ENCODE results near the gene PRAMEF33.
"Not testable (repeated sequence)": the region's sequence is repeated elsewhere in the genome, so short reads cannot be mapped to it uniquely, and the experiment has no call there.

The PRAMEF33 gene, protein sequence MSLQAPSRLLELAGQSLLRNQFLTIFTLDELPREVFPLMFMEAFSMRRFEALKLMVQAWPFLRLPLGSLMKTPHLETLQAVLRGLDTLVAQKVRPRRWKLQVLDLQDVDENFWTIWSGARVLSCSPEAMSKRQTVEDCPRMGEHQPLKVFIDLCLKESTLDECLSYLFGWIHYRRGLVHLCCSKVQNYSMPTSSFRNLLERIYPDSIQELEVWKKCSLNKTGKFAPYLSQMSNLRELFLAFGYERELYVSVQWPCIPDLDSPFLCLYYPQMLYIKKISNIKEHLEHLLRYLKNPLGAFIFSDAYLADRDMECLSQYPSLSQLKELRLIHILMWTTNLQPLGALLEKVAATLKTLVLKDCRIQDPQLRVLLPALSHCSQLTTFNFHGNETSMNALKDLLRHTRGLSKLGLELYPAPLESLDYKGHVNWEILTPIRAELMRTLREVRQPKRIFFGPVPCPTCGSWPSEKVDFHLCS

DNA sequence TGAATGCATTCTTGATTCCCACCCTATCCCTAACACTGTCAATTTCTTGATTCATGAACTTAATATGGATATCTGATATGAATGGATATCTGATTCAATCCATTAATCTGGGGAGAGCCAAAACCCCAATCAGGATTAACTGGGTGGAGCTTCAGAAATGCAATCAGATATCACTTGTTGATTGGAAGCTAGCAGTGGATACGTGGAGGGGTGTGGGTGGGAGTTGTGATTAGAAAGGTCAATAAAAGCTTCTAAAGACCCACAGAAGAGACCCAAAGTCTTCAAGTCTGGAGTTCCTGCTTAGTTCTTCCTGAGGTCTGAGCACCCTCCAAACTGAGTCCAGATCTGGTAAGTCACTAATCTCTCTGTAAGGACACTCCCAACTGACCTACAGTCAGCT is at the start of gene PRAMEF33:
TSS of gene PRAMEF33 (plus strand) at position 301 of the 400 bp plus-strand sequence. CDS start 2,416 bp downstream, outside the sequence.
- not testable (repeated sequence) for DNase-seq (ENCODE audit: low read depth)

DNA sequence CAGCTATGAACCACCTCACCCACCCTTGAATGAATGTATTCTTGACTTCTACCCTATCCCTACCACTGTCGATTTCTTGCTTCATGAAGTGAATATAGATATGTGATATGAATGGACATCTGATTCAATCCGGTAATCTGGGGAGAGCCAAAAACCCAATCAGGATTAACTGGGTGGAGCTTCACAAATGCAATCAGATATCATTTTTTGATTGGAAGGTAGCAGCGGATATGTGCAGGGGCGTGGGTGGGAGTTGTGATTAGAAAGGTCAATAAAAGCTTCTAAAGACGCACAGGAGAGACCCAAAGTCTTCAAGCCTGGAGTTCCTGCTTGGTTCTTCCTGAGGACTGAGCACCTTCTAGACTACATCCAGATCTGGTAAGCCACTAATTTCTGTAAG is 49.4 kb upstream of the PRAMEF33 start, which contains the start of gene PRAMEF5:
TSS of gene PRAMEF5 (plus strand) at position 301 of the 400 bp plus-strand sequence. CDS start 5,071 bp downstream, outside the sequence.
- not testable (repeated sequence) for DNase-seq (ENCODE audit: low read depth)

DNA sequence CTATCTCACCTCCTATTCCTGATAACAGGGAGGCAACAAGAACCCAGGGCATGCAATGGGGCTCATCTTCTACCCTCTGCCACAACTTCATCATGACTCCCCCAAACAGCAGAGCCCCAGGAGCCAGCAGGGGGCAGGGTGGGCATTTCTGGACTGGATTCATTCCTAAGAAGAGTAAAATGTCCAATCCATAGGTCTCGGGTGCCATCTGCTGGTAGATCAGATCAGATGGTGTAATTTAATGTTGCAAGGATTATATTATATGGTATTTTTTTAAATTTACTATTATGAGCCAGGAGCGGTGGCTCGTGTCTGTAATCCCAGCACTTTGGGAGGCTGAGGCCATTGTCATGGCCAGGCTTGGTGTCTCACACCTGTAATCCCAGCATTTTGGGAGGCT is 38.2 kb upstream of the PRAMEF33 start:
- not testable (repeated sequence) for DNase-seq (ENCODE audit: low read depth)

DNA sequence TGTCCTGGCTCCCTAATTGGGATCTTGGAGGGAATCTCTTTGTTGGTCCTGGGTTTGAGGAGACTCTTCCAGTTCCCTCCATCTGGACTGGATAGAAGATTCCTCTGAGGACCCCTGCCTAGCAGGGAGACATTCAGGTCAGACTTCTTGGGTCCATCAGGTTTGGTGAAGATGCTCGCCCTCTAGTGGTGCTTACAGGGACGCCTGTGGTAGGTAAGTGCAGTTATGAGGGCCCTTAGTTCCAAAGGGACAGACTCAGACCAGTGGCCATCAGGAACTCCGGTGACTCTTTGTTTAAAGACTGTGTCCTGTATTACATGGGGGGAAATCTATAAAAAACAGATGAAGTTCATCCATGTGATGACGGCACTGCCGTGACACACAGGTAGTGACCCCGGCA is 26.3 kb upstream of the PRAMEF33 start:
- not testable (repeated sequence) for DNase-seq (ENCODE audit: low read depth)

GRCh38 chr1:13279617-13280016 is 23.7 kb upstream of the PRAMEF33 start:
- DNase-seq (ENCODE audit: low read depth): not testable (repeated sequence)

- DNase-seq (ENCODE audit: low read depth): not testable (repeated sequence)
These were observed 18.3 kb upstream of the PRAMEF33 start, which contains the start of gene PRAMEF8 for GRCh38 chr1:13285037-13285436. PRAMEF8 (minus strand) TSS chr1:13285137; CDS start chr1:13284091, 1,046 bp downstream.

DNA sequence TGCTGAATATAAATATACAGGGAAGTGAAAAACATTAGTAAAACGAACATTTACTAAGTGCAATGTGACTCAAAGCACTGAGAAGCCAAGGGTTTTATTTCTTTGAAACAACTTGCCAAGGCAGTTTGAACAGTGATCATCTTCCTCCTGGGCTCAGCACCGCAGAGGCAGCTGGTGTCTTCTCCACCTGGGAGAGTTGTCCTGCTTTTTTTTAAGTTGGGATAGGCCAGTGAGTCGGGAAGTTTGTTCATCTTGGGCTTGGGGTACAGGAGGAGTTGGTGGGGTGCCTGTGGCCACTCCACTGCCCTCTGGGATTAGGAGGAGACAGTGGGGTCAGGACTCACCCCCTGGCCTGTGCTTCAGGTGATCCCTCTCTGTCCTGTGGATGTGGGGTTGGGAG is 14.3 kb upstream of the PRAMEF33 start:
- DNase-seq (ENCODE audit: low read depth): not testable (repeated sequence)

GRCh38 chr1:13297216-13297931 is 6.0 kb upstream of the PRAMEF33 start:
- DNase-seq (ENCODE audit: low read depth): not testable (repeated sequence)

- DNase-seq (ENCODE audit: low read depth): not testable (repeated sequence)
These were observed 4.6 kb upstream of the PRAMEF33 start for GRCh38 chr1:13298699-13299098.

GRCh38 chr1:13302197-13302596 is 1.1 kb upstream of the PRAMEF33 start:
- not testable (repeated sequence) for DNase-seq (ENCODE audit: low read depth)

- DNase-seq (ENCODE audit: low read depth): not testable (repeated sequence)
These were observed 11.9 kb downstream of the PRAMEF33 start, which contains the start of gene PRAMEF15 for GRCh38 chr1:13315281-13315680. PRAMEF15 (plus strand) TSS chr1:13315581; CDS start chr1:13318408, 2,827 bp downstream.

DNA sequence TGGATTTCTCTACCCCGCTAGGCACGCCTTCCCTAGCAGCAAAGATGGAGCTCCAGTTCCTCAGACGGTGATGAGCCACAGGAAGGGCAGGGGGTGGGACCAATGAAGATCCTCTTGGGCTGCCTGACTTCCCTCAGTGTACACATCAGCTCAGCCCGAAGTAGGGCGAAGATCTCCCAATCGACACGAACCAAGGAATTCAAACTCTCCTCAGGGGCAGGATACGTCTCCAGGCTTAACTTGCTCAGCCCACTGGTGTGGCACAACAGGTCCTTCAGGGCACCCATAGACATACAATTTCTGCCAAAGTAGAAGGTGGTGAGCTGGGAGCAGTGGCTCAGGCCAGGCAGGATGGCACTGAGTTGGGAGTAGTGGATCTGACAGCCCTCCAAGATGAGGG is 39.2 kb downstream of the PRAMEF33 start:
- DNase-seq (ENCODE audit: low read depth): not testable (repeated sequence)

DNA sequence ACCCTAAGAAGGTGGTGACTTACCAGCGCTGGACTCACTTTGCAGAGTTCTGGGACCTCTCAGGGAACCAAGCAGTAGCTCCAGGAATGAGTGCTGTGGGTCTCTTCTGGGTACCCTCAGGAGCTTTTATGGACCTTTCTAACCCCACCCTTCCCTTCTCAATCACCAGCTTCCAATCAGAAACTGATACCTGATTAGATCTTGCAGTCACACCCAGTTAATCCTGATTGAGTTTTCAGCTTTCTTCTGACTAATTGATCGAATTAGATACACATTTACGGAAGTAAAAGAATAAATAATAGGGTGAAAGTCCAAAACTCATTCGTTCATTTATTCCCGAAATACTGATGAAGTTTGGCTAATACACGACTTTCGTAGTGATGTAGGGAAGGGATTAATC is 43.7 kb downstream of the PRAMEF33 start, which contains the start of gene PRAMEF14:
TSS of gene PRAMEF14 (minus strand) at position 101 of the 400 bp plus-strand sequence. CDS start 1,820 bp downstream, outside the sequence.
- DNase-seq (ENCODE audit: low read depth): not testable (repeated sequence)

GRCh38 chr1:13353476-13353875 is 50.1 kb downstream of the PRAMEF33 start:
- DNase-seq (ENCODE audit: low read depth): not testable (repeated sequence)

- not testable (repeated sequence) for DNase-seq (ENCODE audit: low read depth)
These were observed 51.1 kb downstream of the PRAMEF33 start for GRCh38 chr1:13354475-13354874.

- DNase-seq (ENCODE audit: low read depth): not testable (repeated sequence)
These were observed 53.4 kb downstream of the PRAMEF33 start for GRCh38 chr1:13356774-13357173.
